Activated gamma-delta T cell treated with anti-CD3 and anti-CD28 coated beads, Interleukin-2, amount 50 U/mL, for 16 hours (primary cell): ENCODE measurements around the gene KRT77.
"Not testable (repeated sequence)": the region's sequence is repeated elsewhere in the genome, so short reads cannot be mapped to it uniquely, and the experiment has no call there.

Source experiments
- DNase-seq: peaks from one replicate; pipeline ENCODE4 v3.0.0-alpha.2; 2020; ENCODE audit warnings: low read depth

The KRT77 gene

DNA sequence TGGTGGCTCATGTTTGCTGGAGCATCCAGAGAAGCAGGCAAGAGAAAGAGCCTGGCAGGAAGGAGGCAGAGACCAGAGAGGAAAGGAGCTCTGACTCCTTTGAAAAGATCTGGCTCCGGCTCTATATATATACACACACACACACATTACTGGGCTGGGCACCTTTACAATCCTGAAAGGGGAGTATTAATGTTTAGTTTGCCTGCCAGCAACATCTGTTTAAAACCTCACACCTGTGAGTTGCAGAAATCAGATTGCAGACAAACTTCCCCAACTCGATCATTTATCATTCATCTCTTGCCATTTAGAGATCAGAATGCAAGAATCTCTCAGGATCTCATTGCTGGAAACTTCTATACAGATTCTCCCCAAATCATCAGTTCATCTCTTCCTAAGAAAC is at the start of gene KRT77:
Gene KRT77, minus strand, starts transcription at position 101 of the 400 bp plus-strand sequence. Its CDS starts 90 bp downstream, at position 11.
- DNase-seq: no peak

- no peak for DNase-seq
Observed at GRCh38 chr12:52752516-52752915, 49.2 kb upstream of the KRT77 start.

DNA sequence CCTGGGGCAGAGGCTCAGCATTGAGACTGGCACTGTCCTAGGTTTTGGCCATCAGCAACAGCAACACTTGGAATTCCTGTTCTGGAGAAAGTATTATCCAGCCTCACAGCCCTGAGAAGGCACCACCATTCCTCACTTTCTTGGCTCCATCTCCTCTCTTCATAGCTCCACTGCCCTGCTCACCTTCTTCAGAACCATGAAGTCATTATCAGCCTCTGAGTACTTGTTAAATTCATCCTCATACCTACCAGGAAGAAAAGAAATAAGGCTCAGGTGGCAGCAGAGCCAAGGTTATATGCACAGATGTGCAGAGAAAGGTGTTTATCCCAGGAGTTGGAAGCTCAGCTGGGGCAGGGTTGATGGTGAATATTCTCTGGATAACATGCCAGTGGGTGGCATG is 48.5 kb upstream of the KRT77 start:
- no peak for DNase-seq

GRCh38 chr12:52750532-52750931 is 47.2 kb upstream of the KRT77 start:
- not testable (repeated sequence) for DNase-seq

DNA sequence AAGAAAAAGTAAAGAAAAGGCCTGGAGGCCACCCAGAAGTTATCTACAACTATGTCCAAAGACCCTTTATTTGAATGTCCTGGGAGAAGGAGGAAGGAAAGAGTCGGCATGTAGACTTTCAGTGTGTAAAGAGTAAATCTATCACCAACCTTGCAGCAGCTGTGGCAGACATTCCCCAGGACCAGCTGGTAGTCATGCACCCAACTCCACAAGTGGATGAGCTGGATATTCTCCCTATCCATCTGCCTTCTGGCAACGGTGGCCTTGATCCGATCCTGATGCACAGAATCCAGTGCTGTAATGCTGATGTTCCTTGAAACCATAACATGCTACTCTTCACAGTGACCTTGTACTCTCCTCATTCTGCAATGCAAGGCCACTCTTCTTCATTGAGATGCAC is 46.5 kb upstream of the KRT77 start:
- DNase-seq: no peak

DNA sequence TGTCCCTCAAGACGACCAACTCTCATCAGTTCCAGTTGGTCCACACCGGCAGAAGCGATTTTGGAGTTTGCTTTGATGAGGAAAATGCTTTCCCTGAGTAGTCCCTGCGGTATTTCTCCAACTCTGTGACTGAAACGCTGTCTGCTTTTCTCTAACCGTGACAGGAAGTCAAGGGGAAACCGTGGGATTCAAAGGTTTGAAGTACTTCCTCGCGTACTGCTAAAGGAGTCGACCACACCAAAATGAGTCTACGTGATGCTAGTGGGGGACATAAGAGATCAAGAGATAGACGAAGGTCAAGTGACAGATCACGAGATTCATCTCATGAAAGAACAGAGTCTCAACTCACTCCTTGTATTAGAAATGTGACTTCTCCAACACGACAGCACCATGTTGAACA is 45.3 kb upstream of the KRT77 start:
- no peak for DNase-seq

DNA sequence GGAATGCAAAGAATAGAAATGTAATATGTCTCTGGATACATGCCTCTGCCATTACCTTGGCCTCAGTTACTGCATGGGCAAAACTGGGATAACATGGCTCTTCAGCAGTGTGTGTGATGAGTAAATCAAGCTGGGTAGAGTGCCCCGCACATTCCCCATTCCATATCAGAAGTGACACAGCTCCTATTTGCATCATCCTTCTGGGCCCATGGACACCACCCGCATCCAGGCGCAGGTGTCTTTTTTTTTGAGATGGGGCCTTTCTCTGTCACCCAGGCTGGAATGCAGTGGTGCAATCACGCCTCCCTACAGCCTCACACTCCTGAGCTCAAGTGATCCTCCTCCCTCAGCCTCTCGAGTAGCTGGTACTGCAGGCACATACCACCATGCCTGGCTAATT is 42.2 kb upstream of the KRT77 start:
- DNase-seq: no peak

GRCh38 chr12:52744493-52745156 is 41.3 kb upstream of the KRT77 start:
- no peak for DNase-seq

DNA sequence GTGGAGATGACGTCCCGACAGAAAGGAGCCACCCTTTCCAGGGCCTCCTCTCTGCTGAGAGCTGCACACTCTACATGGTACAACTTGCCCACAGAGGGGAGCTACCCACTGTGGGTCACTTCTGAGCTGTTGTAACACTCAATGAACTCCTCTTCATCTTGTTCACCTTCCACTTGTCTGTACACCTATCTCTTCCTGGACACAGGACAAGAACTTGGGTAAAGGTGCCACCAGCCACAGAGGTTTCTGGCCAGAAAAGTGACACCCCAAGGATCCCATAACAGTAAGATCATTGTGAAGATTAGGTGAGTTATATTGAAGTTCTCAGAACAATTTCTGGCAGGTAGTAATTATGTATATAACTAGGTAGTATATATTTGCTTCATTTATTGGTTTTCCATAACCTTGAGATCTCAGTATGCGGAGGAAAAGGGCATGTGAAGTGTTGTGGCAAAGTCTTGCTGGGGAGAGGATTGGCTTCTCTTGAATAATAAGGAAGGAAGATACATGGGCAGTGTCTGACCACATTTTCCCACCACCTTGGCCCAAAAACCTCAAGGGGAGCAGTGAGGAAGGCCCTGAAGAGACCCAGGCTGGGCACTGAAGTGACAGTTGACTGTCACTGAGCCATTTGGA is 39.6 kb upstream of the KRT77 start:
- no peak for DNase-seq

DNA sequence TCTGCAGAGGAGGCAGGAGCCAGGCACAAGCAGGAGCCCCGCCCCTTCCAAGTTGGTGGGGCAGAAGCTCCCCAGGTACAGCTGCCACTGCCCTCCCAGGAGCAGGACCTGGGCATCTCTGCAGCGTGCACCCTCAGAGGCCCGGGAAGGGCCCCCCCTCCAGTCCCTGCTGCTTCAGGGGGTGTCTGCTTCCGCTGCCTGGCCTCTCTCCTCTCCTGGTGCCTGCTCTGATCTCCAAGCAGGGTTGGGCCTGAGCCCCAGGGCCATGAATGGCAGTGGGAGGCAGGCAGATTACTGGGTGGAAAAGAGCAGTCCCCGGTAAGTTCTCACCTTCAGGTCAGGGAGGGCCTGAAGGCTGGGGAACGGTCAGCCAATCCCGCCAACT is 38.9 kb upstream of the KRT77 start:
- no peak for DNase-seq

GRCh38 chr12:52741375-52742195 is 38.3 kb upstream of the KRT77 start:
- DNase-seq: peak; percentile 33

DNA sequence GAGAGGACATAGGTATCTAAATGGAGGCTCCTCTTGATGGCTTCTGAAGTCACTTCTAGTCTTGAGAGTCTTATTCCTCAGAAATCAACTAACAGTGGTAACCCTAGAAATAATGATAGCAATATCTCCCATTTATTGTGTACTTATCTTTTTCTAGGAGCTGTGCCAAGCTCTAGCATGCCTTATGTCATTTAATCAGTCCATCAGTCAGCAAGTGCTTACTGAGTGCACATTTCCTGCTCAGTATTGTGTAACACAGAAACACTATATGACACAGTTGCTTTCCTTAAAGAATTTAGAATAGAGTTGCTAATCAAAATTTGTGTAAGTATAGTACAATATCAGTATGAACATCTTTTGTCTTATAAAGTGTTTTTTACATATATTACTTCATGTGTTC is 37.3 kb upstream of the KRT77 start:
- no peak for DNase-seq

DNA sequence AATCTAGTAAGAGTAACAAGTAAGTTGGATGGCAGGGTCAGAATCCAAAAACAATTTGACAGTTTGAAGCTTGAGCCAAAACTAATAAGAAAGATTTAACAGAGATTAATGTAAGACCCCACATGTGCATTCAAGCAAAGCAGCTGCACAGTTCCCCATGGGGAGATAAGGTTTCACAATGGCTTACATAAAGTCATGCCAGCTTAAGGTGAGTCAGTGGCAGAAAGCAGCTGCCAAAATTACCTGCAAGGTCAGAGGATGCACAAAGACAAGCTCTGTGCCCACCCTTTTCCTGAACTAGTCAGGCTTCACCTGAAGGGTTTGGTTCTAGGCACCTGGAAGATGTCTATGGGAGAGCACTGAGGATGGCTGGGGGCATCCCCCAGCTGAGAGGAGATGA is 36.6 kb upstream of the KRT77 start:
- DNase-seq: no peak

DNA sequence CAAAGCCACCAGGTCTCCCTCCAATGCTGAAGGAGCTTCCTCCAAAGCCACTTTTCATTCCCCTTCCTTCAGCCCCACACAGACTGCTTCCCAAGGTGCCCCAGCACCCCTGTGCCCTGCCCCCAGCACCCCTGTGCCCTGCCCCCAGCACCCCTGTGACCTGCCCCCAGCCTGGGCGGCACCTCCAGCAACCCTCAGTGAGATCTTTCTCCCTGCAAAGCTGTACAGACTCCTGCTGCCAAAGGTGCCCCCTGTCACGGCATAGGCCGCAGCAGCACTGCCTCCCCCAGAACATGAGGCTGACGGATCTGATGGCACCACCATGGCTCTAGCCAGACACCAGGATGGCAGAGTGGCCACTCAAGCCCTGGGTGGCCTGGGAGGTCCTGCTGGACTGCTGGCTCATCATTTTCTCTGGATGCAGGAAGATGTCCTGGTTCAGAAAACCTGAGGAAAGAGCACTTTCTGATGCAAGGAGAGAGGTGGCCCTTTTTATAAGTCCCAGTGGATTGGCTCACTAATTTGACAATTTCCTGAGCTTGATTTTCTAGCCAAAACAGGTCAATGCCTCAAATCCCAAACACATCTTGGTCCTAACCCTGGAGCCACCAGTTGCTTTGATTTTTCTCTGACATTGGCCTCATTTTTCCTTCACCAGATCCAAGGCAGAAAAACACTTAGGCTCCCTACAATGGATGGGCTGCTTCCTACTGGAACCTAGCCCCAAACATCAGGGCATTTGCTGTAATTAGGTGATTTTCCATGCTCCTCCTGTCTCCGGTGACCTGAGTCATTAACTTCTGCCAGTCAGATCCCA is 32.7 kb upstream of the KRT77 start:
- no peak for DNase-seq

GRCh38 chr12:52735106-52735505 is 31.8 kb upstream of the KRT77 start:
- no peak for DNase-seq

GRCh38 chr12:52730793-52731192 is 27.5 kb upstream of the KRT77 start:
- no peak for DNase-seq

GRCh38 chr12:52730383-52730782 is 27.1 kb upstream of the KRT77 start:
- DNase-seq: no peak

GRCh38 chr12:52729147-52729546 is 25.8 kb upstream of the KRT77 start:
- no peak for DNase-seq

- DNase-seq: no peak
Observed at GRCh38 chr12:52728374-52728773, 25.1 kb upstream of the KRT77 start.

GRCh38 chr12:52727037-52727436 is 23.7 kb upstream of the KRT77 start:
- DNase-seq: no peak

GRCh38 chr12:52726451-52726850 is 23.1 kb upstream of the KRT77 start:
- no peak for DNase-seq

- DNase-seq: no peak
Observed at GRCh38 chr12:52724384-52724783, 21.1 kb upstream of the KRT77 start.
